ENCODE results near the gene ITLN2.
"Not testable (repeated sequence)": the region's sequence is repeated elsewhere in the genome, so short reads cannot be mapped to it uniquely, and the experiment has no call there.

ITLN2 gene

DNA sequence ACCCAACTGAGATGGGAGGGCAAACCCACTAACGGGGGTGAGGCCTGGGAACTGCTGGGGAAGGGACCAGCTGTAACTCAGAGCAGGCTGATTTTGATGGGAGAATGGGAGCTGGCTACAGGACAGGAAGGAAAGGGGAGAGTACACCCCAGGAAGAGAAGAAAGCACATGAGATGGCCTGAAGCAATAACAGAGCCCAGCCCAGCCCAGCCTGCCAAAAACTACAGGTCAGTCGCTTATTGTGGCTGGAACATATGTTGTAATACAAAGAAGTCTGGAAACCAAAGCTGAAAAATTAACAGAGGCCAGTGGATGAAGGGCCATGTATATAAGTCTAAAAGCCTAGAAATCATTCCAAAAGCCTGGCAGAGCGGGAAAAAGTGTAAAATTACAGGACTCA is 1.6 kb downstream of the ITLN2 start:
- no peak for DNase-seq (ENCODE audit: low read depth)

DNA sequence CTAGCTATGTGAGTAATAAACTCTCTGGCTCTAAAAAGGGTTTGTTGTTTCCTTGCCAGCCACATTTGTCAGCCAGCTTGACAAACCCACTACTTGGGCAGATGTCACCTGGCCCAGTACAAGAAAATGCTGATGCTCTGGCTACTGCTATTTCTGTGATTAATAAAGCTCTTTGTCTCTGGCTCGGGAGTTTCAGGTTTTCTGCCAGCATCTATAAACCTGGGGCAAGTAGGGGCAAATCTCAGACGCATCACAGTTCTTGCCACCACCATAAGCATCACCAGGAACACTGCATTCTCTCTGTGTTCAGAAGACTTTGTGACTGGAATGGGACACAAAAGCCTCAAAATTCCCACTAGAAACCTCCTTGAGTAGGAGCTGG is 2.5 kb downstream of the ITLN2 start:
- no peak for DNase-seq (ENCODE audit: low read depth)

DNA sequence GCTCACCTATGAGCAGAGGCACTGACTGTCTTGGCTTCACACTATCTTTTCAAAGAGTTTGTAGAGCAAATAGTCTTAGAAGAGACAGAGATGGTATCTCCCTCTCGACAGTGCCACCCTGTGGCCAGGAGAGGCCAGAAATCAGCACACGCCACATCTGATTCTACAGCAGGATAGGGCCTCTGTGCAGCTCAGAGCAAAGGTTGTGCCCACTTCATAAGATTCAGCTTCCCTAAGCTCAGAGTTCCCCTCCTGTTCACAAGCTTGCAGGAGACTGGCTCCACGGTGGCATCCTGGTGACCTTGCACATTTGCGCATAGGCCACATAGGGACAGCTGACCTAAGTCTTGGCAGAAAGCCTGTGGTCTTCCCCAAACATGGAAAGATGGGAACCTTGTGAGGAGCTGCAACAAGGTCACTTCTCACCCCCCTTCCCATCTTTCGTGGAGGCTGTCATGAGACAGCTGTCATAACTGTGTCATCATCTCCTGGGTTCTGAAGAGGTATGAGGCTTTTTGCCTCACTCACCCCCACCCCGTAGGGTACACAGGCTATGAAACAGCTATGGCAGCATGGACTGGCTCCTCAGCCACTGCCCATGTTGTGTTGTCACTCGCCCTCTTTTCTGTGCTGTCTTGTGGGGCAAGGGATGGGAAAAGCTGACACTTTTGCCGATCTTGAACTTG is 3.0 kb downstream of the ITLN2 start:
- DNase-seq (ENCODE audit: low read depth), result no peak

DNA sequence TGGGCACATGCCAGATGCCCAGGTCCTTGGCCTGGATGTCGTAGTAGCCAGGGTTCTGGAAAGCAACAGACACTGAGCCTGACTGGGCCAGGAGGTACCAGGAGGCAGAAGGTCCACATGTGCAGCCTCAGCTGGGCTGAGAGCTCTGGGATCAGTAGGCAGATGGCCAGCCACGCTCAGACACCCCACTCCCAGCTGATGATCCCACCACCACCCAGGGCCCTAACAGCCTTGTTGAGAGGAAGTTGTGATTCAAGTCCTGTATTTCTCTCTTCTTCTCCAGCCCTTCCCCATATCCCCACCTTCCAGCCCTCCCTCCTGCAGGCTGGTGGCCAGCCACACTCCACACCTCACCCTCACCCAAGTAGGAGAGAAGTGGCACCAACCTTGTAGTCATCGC is 4.0 kb downstream of the ITLN2 start:
- no peak for DNase-seq (ENCODE audit: low read depth)

DNA sequence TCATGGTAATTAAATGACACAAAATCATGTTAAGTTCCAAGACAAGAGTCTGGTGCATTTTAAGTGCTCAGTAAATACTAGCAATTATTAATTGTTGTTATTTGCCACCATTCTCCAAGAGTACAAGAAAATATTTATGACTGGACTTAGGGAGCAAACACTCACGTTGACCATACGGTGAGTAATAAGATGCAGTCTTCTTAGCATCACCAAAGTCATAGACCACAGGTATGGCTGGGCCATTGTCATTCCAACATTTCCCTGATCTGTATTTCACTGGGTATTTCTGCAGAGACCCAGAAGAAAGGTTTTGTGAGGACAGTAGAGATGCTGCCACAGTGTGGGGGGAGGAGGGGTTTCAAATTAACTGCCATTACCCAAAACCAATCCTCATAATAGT is 4.7 kb downstream of the ITLN2 start:
- DNase-seq (ENCODE audit: low read depth), result no peak

DNA sequence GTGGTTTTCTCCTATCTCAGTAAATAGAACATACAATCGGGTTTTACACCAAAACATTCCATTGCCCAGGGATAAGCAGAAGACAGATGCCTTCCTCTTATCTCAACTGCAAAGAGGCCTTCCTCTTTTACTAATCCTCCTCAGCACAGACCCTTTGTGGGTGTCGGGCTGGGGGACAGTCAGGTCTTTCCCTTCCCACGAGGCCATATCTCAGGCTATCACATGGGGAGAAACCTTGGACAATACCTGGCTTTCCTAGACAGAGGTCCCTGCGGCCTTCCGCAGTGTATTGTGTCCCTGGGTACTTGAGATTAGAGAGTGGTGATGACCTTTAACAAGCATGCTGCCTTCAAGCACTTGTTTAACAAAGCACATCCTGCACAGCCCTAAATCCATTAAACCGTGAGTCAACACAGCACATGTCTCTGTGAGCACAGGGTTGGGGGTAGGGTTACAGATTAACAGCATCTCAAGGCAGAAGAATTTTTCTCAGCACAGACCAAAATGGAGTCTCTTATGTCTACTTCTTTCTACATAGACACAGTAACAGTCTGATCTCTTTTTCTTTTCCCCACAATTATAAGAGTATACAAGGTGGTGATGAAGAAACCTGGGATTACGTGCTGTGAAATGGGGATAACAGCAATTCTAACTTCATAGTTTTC is 5.3 kb downstream of the ITLN2 start:
- DNase-seq (ENCODE audit: low read depth), result not testable (repeated sequence)

DNA sequence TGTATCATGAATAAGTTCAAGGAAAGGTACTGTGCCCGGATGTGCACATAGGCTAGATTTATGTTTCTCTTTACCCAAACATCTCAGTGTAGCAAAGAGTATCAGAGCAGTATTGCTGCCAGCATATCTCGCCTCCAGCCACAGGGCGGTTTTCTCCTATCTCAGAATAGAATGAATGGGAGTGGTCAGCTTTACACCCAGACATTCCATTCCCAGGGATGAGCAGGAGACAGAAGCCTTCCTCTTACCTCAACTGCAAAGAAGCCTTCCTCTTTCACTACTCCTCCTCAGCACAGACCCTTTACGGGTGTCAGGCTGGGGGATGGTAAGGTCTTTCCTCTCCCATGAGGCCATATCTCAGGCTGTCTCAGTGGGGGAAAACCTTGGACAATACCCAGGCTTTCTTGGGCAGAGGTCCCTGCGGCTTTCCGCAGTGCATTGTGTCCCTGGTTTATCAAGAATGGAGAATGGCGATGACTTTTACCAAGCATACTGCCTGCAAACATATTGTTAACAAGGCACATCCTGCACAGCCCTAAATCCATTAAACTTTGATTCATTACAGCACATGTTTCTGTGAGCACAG is 7.3 kb downstream of the ITLN2 start:
- not testable (repeated sequence) for DNase-seq (ENCODE audit: low read depth)

DNA sequence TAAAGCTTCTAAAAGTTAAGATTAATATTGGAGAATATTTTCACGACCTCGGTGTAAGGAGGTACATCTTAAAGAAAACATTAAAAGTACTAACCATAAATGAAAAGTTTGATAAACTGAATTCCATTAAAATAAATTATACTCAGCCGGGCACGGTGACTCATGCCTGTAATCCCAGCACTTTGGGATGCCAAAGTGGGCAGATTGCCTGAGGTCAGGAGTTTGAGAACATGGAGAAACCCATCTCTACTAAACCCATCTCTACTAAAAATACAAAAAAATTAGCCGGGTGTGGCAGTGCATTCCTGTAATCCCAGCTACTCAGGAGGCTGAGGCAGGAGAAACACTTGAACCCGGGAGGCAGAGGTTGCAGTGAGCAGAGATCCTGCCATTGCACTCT is 8.7 kb downstream of the ITLN2 start:
- not testable (repeated sequence) for DNase-seq (ENCODE audit: low read depth)

DNA sequence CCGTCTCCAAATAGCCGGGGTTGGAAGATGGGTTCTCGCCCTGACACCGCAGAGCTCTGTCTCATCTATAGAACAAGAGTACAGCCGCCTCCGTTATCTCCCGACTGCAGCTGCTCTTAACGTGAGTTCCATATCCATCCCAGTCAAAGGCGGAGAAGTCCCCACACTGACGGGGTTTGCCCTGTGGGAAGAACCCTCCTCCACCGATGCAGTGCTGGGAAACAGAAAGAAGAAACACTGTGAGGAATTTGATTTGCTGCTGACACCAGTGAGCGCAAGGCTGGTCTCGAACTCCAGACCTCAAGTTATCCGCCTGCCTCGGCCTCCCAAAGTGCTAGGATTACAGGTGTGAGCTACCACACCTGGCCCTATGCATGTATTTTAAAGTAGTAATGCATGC is 9.5 kb downstream of the ITLN2 start:
- DNase-seq (ENCODE audit: low read depth), result no peak

DNA sequence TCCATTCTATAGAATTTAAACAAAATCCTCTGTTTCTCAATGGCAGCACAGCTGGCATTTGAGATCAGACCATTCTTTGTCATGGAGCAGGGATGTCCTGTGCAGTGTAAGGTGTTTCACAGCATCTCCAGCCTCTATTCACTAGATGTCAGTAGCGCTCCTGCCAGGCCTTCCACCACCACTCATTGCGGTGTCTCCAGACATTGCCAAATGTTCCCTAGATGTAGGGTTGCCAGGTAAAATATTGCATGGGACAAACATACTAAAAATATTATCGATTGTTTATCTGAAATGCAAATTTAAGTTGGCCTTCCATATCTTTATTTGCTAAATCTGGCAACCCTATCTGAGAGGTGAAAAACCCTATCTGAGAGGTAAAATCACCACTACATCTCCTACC is 11.7 kb downstream of the ITLN2 start:
- DNase-seq (ENCODE audit: low read depth), result no peak

DNA sequence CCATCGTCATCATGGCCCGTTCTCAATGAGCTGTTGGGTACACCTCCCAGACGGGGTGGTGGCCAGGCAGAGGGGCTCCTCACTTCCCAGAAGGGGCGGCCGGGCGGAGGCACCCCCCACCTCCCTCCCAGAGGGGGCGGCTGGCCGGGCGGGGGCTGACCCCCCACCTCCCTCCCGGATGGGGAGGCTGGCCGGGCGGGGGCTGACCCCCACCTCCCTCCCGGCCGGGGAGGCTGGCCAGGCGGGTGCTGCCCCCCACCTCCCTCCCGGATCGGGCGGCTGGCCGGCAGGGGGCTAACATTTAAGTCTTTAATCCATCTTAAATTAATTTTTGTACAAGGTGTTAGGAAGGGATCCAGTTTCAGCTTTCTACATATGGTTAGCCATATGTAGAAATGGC is 17.9 kb downstream of the ITLN2 start:
- not testable (repeated sequence) for DNase-seq (ENCODE audit: low read depth)

DNA sequence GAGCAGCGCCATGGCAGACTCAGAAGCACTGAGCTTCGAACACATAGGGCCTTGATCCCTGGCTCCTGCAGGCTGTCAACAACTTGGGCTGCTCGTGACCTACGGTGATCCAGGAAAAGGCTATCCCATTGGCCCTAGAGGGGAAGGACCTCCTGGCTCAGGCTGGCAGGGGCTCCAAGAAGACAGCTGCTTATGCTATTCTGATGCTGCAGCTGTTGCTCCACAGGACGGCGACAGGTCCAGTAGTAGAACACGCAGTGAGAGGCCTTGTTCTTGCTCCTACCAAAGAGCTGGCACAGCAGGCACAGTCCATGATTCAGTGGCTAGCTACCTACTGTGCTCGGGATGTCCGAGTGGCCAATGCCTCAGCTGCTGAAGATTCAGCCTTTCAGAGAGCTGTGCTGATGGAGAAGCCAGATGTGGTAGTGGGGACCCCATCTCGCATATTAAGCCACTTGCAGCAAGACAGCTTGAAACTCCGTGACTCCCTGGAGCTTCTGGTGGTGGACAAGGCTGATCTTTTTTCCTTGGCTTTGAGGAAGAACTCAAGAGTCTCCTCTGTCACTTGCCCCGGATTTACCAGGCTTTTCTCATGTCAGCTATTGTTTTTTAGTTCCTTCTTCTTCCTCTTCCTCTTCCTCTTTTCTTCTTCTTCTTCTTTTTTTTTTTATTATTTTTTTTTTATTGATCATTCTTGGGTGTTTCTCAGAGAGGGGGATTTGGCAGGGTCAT is 18.9 kb downstream of the ITLN2 start:
- no peak for DNase-seq (ENCODE audit: low read depth)

DNA sequence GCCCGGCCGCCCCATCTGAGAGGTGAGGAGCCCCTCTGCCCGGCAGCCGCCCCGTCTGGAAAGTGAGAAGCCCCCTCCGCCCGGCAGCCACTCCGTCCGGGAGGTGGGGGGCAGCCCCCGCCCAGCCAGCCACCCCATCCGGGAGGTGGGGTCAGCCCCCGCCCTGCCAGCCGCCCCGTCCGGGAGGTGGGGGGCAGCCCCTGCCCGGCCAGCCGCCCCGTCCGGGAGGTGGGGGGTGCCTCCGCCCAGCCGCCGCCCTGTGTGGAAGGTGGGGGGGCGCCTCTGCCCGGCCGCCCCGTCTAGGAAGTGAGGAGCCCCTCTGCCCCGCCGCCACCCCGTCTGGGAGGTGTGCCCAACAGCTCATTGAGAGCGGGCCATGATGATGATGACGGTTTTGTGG is 21.3 kb downstream of the ITLN2 start:
- not testable (repeated sequence) for DNase-seq (ENCODE audit: low read depth)

DNA sequence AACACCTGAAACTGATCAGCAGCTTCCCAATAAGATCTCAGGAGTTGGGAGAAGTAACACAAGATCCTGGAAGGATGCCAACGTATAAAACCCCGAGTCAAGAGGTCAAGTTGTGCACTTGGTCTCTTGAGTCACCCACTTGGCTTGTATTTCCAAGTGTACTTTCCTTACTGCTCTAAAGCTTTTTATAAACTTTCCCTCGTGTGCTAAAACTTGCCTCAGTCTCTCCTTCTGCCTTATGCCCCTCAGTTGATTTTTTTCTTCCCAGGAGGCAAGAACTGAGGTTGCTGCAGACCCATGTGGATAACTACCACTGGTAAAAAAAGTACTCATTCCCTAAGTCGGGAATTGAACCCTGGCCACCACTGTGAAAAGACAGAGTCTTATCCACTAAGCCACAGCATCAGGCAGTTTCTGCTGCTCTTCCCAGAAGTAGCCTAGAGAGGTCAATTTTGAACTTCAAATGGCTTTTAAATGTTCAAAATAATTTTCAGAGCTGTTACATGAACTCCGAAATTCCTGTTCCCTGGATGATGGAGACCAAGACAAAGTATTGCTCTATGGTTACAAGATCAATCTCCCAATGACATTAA is 28.9 kb downstream of the ITLN2 start:
- DNase-seq (ENCODE audit: low read depth), result no peak

DNA sequence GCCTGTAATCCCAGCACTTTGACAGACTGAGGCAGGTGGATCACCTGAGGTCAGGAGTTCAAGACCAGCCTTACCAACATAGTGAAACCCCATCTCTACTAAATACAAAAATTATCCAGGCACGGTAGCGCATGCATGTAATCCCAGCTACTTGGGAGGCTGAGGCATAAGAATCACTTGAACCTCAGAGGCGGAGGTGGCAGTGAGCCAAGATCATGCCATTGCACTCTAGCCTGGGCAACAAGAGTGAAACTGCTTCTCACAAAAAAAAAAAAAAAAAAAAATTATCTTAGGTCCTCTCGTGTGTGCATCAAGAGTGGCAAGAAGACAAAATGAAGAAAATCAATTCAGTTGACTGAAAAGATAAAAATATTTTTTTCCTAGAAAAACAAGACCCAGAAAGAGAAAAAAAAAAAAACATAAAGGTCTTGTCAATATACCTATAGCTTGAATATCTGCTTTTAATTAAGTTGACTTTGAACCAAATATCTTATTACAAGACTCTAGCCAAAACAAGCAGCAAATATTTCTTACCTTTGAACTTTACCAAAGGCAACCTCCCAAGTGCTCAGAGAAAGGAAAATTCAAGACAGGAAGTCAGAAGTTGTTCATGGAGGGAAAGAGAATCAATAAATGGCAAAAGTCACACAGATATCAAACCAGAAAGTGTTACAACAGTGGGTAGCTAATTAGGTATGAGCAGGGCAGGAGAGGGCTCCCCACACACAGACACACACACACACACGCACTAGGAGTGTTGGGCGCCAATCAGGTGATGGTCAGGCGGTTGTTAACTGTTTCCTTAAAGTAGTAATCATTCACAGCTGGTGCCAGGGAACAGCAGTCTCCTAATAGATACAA is 29.6 kb downstream of the ITLN2 start:
- DNase-seq (ENCODE audit: low read depth), result no peak

DNA sequence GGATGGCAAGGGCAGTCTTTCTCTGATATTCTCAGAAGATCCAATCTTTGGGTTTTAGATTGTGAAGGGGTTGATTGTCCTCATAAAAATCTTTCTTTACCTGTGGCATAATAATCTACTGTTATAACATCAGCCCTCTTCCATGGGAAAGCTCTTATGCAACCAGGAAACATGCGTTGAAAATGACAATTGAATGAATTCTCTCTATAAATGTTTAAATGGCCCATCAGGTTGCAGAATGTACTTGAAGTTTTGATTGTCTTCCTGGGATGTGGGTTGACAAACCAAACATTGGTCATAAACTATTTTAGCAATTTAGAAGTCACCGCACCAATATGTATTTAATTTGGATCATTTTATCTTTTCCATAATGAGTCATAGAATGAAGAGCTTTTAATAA is 37.9 kb downstream of the ITLN2 start:
- no peak for DNase-seq (ENCODE audit: low read depth)

DNA sequence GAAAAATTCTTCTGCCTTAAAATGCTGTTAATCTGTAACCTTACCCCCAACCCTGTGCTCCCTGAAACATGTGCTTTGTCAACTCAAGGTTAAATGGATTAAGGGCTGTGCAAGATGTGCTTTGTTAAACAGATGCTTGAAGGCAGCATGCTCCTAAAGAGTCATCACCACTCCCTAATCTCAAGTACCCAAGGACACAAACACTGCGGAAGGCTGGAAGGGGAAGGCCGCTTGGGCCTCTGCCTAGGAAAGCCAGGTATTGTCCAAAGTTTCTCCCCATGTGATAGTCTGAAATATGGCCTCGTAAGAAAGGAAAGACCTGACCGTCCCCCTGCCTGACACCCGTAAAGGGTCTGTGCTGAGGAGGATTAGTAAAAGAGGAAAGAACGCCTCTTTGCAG is 41.4 kb downstream of the ITLN2 start:
- not testable (repeated sequence) for DNase-seq (ENCODE audit: low read depth)

DNA sequence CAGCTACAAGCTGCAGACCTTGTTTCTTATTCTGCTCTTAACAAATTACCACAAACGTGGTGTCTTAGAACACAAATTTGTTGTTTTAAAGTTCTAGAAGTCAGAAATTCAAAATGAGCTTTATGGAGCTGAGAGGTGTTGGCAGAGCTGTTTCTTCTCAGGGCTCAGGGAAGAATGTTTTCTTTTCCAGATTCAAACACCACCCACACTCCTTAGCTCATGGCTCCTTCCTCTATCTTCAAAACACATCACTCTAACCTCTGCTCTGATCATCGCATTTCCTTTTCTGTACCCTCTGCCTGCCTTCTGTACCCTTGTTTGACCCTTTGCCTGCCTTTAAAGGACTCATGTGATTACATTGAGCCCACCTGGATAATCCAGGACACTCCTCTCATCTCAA is 42.7 kb downstream of the ITLN2 start:
- DNase-seq (ENCODE audit: low read depth), result no peak

DNA sequence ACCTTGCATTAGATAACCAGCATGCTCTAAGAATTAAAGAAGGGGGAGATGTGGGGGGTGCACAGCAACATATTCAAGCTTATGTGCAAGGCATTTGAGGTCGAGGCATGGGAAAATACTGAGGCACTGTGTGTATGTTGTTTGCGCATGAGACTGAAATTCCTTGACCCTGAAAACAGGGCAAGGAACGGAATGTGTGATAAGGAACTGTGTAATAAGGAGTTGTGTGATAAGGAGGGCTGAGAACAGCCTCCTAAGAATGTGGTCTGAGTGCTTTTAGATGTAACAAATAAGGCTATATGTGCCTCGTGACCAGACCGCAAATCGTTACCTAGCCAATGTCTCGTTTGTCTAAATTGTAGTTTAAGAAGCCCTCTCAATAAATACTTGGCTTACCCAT is 43.2 kb downstream of the ITLN2 start:
- peak; percentile 1 for DNase-seq (ENCODE audit: low read depth)

DNA sequence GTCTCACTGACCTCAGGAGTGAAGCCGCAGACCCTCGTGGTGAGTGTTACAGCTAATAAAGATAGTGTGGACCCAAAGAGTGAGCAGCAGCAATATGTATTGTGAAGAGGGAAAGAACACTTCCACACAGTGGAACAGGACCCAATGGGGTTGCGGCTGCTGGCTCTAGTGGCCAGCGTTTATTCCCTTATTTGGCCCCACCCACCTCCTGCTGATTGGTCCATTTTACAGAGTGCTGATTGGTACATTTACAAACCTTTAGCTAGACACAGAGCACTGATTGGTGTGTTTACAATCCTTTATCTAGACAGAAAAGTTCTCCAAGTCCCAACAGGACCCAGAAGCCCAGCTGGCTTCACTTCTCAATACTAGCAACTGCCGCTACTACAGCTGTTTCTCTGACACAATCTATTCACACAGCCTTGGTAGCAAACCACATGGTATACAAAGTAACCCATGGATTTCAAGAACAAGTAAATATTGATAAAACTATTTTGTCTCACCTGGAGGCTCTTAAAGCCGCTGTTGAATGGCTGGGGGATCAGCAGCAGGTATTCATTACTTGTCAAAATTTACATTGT is 44.3 kb downstream of the ITLN2 start:
- no peak for DNase-seq (ENCODE audit: low read depth)

DNA sequence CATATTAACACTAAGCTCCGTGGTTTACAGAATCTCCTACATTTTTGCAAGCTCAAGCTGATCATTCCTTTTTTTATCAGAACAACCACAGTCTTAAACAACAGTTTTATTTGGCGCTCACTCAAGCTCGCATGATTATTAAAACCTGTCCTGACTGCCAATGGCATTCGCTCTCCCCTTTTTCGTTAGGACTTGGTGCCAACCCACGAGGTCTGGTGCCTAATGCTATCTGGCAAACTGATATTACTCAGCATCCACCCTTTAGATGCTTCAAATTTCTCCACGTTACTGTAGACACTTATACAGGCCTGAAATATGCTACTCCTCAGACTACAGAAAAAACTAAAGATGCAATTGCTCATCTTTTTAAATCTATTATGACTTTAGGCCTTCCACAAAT is 46.6 kb downstream of the ITLN2 start:
- no peak for DNase-seq (ENCODE audit: low read depth)

Data from non-pigmented ciliary epithelial cell (primary cell).